GM19193 (cell line): ENCODE data around the gene RNF186.

Experiments
- POLR2A ChIP-seq: IDR thresholded peaks from 4 replicates; pipeline ENCODE4 v1.6.1; 2011; ENCODE audit not compliant: insufficient read depth, insufficient read length; ENCODE audit errors: extremely low read depth

The RNF186 gene, protein sequence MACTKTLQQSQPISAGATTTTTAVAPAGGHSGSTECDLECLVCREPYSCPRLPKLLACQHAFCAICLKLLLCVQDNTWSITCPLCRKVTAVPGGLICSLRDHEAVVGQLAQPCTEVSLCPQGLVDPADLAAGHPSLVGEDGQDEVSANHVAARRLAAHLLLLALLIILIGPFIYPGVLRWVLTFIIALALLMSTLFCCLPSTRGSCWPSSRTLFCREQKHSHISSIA

GRCh38 chr1:19814681-19815503 lies at the start of gene RNF186:
TSS of gene RNF186 (minus strand) at chr1:19815283. CDS start at chr1:19815101, 182 bp downstream.
- no peak for TF ChIP-seq POLR2A

GRCh38 chr1:19864570-19865160 lies 49.6 kb upstream of the RNF186 start:
- no peak for TF ChIP-seq POLR2A

GRCh38 chr1:19862944-19863343 lies 47.9 kb upstream of the RNF186 start:
- TF ChIP-seq POLR2A = no peak

GRCh38 chr1:19861842-19862530 lies 46.9 kb upstream of the RNF186 start:
- TF ChIP-seq POLR2A = no peak

GRCh38 chr1:19861034-19861433 lies 46.0 kb upstream of the RNF186 start:
- no peak for TF ChIP-seq POLR2A

DNA sequence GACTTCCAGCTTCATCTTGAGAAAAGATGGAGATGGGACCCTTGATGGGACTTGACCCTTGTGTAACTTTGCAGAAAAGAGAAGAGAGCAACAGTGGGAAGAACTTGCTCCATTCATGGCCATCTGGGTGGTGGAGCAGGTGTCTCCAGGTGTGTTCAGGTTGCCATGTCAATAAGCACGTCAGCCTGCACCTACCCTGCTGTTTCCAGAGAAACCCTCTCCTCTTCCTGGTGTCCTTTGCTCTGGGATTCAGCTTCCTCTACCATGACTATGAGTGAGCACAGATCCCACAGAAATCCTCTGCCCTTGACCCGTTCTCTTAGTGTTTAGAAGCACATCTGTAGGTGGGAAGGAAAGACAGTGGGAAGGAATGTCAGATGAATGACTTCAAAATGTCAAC lies 45.3 kb upstream of the RNF186 start:
- TF ChIP-seq POLR2A = no peak

- no peak for TF ChIP-seq POLR2A
Measured at GRCh38 chr1:19859876-19860275, 44.8 kb upstream of the RNF186 start.

DNA sequence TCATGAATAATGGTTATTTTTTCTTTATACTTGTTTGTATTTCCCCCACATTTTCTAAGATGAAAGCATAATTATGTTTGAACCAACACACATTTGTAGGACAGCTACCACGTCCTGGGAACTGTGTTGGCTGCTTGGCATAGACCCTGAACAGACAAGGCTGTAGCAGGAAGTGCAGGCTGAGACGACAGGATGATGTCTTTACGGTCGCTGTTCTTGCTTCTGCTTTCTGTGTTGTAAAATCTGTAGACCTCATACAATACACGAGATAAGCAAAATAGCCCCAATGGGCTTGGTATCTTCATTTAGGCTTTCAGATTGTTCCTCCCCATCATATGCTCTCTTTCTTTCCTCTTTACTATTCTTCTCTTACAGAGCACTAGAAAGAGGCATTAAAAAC lies 43.8 kb upstream of the RNF186 start:
- no peak for TF ChIP-seq POLR2A

- no peak for TF ChIP-seq POLR2A
Measured at GRCh38 chr1:19854866-19855265, 39.8 kb upstream of the RNF186 start.

DNA sequence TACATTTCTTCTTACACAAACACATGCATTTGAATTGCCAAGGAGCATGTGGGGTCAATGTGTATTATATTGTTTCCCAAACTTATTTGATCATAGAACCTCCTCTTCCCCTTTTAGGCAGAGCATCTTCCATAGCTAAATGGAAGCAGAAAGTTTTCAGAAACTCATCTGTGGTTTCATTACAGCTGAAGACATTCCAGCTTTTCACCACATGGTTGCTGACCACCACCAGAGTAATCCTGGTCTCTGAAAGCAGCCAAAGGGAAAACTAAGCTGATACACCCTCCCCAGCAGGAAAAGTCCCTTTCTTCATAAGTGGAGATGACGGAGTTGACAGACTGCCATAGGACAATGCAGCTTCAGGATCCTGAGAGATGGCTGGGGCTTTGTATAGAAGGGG lies 37.0 kb upstream of the RNF186 start:
- no peak for TF ChIP-seq POLR2A

DNA sequence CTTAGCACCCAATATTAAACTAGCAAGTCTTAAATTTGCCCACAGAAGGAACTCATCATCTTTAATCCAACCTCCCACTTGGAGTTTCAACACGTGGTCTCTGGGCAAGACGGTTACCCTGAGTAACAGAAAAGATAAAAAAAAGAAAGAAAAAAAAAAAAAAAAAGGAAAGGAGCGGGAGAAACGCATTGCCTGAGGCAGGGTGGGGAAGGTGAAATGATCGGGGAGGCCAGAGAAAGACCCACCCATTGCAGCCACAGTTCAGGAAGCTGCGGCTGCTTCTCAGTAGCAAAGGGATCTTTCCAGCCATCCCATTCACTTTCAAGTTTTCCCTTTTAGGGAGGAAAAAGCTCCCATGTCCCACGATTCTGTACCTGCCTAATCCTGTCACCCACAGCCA lies 35.1 kb upstream of the RNF186 start:
- no peak for TF ChIP-seq POLR2A

DNA sequence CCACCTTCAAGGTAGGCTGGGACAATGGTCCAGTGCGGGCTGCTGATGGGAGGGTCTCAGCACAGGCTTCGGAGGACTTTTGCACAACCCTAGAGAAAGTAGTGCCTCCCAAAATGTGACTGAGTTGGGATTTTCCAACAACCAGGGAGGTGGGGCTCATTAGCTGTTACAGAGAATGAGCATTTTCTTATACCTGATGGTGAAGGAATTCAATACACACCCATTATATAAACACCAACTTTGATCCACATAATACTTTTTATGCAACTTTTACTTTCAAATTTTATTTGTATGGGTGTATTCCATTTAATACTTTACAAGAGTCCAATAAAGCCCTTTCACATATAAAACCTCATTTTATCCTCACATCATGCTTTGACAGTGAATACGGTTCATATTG lies 31.3 kb upstream of the RNF186 start:
- no peak for TF ChIP-seq POLR2A

DNA sequence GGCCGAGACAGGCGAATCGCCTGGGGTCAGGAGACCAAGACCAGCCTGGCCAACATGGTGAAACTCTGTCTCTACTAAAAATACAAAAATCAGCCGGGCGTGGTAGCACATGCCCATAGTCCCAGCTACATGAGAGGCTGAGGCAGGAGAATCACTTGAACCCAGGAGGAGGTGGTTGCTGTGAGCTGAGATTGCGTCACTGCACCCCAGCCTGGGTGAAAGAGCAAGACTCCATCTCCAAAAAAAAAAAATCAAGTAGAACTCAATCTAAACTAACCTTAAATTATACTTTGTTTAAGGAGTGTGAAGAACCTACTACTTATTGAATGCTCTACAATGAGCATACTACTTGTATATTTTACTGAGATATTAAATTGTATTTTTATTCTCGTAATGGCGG lies 30.5 kb upstream of the RNF186 start:
- no peak for TF ChIP-seq POLR2A

DNA sequence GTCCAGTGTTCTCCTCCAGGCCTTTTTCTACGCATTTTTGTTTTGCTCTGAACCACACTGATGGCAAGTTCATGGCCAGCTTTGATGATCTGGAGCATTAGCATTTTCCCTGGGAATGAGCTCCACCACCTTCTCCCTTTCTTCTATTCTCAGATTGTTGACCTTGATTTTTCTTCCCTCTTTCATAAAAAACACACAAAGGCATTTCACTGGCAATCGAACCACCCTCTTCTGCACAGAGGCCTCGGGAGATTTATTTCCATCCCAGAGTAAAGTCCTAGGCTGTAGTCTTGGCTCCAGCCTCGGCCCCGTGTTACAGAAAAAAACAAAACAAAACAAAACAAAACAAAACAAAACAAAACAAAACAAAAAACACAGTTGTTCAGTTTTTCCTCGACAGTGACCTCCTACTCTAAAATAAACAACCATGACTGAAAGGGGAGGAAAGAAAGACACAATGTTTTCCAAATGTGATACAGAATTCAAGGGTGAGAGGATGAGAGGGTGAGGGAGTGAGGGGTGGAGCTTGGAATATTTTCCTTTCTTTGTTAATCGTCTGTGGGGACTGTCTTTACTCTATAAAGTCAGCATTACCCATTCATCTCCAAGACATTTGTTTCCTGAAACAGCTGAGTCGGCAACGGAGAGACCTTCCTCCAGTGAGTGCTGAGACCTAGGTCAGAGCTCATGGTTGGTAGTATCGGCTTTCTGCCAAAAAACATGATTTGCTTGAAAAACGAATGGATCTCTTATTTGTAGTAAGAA lies 29.8 kb upstream of the RNF186 start:
- TF ChIP-seq POLR2A = no peak

DNA sequence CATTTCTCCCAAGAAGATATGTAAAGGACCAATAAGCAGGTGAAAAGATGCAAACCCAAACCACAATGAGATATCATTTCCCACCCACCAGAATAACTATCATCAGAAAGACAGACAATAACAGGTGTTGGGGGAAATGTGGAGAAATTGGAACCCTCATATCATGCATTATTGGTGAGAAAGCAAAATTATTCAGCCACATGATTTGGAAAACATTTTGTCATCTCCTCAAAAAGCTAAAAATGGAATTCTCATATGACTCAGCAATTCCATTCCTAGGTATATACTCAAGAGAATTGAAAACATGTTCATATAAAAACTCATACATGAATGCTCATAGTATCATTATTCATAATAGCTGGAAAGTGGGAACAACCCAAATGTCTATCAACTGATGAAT lies 25.1 kb upstream of the RNF186 start:
- TF ChIP-seq POLR2A = no peak
